GM18909 (cell line): ENCODE results near the gene HDAC7.
A peak's percentile ranks its signal among the peaks of the same experiment; 100 is the strongest.

Source experiments
- ATAC-seq: cut with Tn5 transposase; IDR thresholded peaks from one replicate; pipeline ENCODE4 v1.9.1; 2021; ENCODE audit warnings: mild to moderate bottlenecking; ENCODE audit not compliant: unreplicated experiment, poor library complexity

HDAC7 gene

DNA sequence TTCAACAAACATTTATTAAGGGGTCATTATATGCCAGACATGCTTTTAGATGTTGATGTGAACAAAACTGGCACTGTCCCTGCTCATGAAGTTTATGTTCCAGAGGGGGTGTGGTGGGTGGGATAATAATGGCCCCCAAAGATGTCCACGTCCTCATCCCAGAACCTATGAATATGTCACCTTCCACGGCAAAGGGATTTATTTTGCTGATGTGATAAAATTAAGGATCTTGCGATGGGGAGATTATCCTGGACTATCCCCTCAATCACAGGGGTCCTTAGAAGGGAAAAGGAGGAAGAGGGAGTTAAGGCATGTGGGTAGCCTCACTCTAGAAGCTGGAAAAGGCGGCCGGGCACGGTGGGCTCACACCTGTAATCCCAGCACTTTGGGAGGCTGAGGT, 48.4 kb downstream of the HDAC7 start:
- no peak for ATAC-seq

DNA sequence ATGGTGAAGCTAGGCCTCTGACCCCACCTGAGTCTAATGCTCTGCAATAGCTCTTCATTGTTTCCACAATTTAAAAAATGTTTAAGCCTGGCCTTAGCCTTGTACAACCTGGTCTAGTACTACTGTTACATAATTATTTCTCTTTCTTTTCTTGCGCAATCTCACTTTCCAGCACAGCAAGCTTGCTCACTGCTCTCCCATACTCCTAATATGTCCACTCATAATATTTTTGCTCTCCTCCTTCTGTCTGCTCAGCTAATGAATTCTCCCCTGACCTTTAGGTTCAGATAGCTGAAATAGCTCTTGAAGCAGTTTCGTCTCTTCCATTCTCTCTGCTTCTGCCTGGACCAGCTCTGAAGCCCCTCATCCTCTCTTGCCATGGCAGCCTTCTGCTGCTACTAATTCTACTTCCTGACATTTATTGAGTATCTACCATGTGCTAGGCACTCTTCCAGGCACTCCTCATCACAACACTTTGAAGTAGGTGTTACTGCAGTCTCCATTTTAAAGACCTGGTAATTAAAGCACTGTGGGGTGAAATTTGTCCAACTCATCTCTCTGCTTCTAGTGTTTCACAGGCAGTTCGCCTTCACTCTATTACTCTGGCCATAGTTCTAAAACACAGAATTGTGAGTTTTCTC, 49.5 kb downstream of the HDAC7 start:
- ATAC-seq = no peak

DNA sequence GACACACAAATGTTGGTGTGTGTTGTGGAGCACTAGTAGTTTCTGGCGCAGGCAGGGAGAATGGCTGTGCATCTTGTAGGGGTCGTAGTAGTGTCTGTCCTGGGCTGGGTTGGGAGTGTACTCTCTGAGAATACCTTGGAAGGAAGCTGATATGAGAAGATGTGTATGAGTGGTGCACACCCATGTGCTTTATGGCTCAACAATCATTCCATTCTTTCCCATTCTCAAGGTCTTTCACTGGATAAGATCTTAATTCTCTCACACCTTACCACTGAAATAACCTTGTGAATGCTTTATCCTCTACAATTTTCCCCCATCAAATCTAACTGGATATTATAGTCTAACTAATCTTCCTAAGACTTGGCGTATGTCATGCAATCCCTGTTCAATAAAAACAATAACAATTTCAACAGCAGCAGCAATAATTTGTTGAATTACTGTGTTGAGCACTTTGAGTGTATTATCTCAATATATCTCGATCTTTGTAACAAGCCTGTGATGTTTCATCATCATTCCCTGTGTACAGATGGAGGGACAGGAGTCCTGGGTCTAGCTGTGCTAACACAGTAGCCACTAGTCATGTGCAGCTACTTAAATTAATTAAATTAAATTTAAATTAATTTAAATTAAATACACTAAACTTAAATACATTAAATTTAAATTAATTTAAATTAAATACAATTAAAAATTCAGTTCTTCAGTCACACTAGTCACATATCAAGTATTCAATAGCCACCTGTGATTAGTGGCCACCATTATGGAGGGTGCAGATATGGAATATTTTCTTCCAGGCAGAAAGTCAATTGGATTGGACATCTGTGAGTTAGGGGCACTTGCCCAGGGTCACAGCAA, 50.2 kb downstream of the HDAC7 start:
- ATAC-seq = no peak

DNA sequence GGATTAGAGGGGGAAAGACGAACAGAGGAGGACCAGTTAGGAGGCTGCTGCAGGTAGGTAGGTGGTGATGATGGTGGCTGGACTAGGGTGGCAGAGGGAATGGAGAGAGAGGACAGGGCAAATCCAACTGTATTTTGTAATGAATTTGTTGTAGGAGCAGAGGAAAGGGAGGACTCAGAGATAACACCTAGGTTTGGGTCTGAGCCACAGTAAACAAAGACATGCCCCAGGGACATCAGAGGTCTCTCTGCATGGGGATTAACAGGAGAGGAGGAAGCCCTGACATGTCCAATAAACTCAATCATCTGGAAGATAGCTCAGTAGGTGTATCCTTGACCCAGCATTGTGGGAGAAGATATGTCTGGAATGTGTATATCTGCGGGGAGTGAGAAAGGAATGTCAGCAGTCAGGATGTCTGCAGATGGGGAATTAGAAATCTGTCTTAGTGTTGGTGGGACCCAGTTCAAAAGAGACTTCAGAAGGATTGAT, 51.3 kb downstream of the HDAC7 start:
- no peak for ATAC-seq

DNA sequence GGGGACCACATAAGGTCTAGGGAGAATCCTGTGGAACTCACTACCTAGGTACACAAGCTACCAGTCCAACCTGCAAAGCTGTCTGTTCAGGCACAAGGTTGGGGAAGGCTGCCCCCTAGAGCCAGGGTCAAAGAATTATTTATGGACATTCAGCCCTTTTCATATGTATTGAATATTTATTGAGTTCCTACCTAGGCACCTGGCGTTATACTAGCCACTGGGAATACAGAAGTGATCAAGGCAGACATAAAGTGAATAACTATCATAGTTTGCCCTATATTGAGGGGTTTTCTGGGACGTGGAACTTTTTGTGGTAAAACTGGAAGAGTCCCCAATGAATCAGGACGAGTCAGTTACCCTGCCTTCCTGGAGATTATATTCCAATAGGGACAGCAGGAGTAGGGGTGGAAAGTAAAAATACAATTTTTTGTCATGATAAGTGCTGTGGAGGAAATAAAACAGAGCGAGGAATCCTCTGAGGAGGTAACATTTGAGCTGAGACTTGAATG, 52.4 kb downstream of the HDAC7 start:
- no peak for ATAC-seq

DNA sequence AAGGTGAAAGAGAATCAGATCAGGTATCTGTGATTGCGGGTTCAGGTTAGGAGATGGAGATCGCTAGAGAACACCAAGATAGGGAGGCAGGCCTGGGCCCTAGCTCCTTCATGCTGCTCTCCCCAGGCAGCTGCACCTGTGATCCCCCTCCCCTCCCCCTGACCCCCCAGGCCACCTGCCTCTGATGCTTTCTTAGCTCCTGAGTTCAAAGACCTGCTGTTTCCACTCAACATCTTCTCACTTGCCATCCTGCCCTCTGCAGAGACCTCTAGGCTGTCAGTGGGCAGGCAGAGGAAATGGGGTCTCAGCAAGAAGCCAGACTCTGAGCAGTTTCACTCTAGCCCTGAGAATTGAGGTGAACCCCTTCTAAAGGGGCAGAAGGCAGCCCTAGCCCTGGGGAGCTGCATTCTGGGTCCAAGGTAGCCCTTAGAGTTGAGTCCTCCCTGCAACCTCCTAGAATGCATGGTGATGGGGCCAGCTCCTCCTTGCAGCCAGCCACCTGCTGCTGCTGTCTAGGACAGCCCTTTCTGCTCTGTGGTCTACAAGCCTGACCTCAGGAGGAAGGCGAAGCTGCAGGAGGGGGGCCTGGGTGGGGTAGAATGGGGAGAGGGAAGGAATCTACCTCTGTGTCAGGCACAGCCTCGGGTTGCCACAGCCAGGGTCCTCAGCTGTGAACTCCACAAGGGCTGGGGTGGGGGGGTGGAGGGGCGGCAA, 53.0 kb downstream of the HDAC7 start:
- no peak for ATAC-seq

DNA sequence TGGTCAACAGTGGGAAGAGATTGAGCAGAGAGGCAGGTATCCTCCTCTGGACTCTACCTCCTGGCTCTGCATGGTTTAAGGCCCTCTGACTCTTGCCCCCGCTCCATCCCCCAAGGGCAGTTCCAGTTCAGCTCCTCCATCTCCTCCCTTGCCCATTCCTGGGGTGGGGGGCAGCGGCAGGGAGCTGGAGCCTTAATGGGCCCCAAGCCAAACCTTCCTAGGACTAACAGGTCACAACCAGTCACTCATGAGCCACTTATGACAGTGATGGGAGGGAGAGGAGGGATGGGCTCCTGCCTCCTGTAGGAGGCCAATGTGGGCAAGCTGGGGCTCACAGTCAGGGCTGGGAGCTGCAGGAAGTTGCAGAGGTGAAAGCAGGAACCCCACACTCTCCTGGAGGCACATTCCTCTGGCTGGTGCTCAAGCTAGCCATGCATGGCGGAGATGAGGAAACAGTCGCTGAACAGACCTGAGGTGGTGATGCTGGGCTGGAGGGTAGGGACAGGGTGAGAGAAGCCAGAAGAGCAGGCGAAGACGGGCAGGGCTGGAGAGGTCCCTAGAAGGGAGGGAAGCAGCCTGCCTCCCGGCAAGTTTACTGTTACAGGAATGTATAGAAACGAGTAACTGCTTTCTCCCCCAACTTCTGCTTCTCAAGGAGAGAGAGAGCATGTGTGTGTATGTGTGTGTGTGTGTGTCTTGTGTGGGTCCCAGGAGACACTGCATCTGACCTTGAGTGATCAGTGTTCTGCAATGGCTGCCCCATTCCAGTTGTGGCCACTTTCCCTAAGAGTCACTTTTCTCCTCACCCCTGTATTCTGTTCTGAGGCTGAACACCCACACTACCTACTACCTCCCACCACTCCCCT, 56.0 kb downstream of the HDAC7 start:
- no peak for ATAC-seq

DNA sequence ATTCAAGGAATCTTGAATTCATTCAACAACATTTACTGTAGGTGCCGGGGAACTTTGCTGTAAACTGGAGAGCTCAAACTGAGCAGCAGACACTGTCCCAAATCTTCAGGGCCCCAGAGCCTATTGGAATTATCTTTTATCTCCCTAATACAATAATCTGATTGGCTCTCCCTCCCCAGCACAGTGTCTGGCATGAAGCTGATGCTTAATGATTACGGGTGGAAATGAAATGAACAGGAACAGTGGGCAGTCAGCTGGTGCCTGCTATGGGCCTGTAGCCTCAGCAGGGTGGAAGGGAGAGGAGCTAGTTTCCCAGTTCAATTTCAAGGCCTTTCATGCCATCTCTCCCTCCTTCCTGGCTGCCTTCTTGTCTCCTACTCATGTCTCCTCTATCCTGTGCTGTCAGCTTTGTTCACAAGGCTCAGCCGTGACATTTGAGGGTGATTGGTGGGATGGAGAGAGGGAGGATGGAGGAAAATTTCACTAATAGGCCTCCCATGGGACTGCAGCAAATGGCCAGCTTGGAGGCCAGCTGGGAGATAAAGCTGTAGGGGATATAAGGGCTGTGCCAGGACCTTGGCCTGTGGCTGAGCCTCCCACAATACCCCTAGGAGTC, 56.7 kb downstream of the HDAC7 start:
- ATAC-seq = no peak

DNA sequence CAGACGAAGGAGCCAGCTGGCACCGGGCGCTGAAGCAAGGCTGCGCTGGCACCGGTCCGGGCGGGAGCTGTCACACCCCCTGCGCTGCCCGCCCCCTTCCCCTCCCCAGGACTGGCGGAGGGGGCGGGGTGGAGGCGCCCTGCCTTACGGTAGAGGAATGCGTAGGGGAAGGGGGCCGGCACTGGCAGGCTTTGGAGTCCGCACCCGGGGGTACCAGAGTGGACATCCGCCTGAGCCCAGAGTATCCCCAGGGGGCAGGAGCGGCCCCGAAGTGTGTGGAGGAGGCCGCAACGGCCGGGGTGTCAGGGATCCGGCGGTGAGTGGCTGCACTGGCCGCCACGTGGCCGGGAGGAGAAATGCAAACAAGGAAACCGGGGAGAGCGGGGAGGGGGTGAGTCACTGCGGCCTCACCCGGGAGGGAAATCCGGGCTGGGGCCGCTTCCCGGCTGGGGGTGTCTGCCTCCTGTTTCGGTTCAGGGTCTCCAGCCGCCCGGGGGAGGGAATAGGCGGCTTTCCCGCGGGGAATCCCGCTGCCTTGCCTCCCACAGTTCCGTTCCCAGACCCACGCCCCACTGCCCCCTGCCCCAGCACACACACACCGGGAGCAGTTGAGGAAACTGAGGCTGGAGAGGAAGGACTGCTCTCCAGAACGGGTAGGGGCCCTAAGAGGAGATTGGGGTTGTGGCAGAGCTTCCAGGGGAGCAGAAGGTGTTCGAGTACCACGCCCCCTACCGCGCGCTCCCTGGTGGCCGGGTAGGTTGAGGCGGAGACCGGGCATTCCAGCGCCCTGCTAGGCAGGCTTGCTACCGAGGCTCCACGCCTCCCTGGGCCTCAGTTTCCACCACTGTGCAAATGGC, 60.6 kb downstream of the HDAC7 start, which contains the start of gene RAPGEF3:
TSS of gene RAPGEF3 (minus strand) at position 47 of the 857 bp plus-strand sequence. CDS start 324 bp downstream, outside the sequence.
- peak; percentile 61 for ATAC-seq

- ATAC-seq = no peak
These were observed 61.2 kb downstream of the HDAC7 start for GRCh38 chr12:47758584-47758833.

DNA sequence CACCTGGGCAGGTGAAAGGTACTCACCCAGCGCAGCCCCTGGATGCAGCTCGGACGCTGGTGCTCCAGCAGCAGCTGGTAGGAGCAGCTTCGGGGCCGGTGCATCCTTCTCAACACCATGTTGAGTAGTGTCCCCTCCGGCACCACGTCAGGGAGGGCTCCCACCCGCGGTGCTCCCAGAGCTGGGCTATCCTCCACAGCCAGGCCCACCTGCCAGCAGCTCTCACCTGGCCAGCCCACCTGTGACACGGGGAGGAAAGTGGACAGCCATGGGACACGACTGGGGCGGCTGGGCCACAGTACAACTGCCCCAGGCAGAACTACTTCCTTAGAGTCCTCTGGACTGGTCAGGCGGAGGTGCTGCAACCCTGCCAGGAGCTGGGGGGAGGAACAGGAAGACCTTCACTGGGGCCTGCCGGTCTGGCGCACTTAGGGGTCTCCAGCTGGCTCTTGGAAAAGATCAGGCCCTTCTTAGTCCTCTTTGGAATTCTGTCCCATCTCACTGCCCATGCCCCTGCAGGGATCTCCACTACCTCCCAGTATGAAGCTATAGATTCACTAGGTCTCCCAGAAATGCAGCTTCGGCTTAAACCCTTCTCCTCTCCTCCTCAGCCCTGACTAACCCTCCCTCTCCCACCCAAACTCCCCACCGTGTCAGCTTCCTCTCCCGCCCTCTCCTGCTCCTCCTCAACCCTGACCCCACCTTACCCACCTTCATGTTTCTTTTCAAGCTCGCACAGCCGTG, 61.7 kb downstream of the HDAC7 start:
- ATAC-seq = no peak

- no peak for ATAC-seq
These were observed 62.3 kb downstream of the HDAC7 start for GRCh38 chr12:47757364-47757839.

- peak; percentile 69 for ATAC-seq
These were observed 63.8 kb downstream of the HDAC7 start for GRCh38 chr12:47755655-47756562.

- peak; percentile 34 for ATAC-seq
These were observed 64.8 kb downstream of the HDAC7 start for GRCh38 chr12:47754881-47755280.

DNA sequence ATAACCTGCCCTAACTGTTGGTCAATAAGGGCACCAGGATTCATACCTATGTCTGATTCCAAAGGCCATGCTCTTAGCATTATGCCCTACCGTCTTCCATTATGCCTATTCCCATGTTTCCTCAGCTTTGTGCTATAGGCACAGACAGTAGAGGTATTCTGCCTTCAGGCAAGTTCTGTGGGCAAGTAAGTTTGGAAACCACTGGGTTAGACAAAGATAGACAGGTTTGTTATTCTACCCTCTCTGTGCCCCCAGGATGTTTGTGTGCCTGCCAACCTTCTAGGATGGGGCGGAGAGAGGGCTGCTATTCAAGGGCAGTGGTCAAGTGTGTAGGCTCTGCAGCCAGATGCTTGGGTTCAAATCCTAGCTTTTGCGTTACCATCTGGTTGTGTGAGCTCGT, 65.6 kb downstream of the HDAC7 start:
- no peak for ATAC-seq

DNA sequence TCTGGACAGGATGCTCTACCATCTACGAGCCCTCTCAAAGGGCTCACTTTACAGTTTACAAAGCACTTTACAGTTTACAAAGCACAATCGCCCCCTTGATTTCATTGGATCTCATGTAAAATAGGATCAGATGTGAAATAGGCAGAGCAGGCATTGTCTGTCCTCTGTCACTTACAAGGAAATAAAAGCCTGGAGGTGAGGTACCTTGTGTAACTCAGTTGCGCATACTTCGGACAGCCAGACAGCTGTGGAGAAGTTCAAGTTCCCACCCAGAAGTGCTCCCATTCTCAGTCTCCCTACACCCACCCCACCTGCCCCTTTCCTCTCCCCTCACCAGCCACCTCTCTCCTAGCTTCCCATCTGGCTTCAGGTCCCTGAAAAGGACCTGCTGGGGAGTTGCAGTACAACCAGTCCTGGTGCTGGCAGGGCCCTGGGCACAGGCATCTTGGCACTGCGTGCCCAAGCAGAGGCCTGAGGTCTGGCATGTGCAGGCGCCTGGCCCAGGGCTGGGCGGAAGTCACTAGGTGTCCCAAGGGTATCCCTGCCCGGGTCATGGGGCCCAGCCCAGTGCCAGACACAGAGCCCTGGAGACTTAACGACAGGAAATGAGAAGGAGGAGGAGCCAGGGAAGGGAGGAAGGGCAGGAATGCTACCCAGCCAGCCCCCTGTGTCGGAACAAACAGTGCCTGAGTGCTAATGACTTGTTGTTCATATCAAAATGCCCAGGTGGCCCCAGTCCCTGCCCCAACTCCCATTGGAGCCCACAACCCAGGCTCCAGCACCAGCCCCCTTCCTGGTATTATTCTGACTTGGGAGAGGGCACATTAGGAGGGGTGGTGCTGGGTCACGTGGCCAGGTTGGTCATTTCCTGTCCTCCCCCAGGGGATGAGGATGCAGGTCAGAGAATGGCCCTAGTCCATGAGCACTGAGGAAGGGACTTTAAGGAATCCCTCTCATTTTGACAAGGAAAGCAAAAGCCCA, 66.4 kb downstream of the HDAC7 start:
- no peak for ATAC-seq
